SK-MEL-5 (cell line): ENCODE data around the gene AGPAT2. TPM values are rescaled to one million over a fixed set of nuclear protein-coding genes. Genes with fewer than 3 reads are reported as not detected.

Experiments
- DNase-seq: peaks from one replicate; pipeline ENCODE4 v3.0.0-alpha.2; 2016; ENCODE audit warnings: low read depth, low spot score
- in situ Hi-C: cut with HindIII; loops from 2 replicates; pipeline ENCODE4 v1.10.0; 2016; ENCODE audit warnings: low sequenced_read_pairs, high pct_unique_total_duplicates, low pct_unique_long_range_greater_than_20kb
- total RNA-seq: library from RNA; depleted of rRNA; stranded (reverse); fragments of >200 nt; shearing (Covaris generic); gene quantifications from 2 replicates; pipeline ENCODE4 v1.2.3, GENCODE V29; 2014

Gene AGPAT2
- total RNA-seq, 1 experiment from 2014 or later = 52.3 TPM

- peak; percentile 63 for DNase-seq
Observed at GRCh38 chr9:136694163-136694871, 7.1 kb upstream of the AGPAT2 start.

GRCh38 chr9:136693490-136694162, 6.4 kb upstream of the AGPAT2 start:
- no peak for DNase-seq
- in situ Hi-C loops = no loop called here

More at GRCh38 chr9:136694163-136694871, 7.1 kb upstream of the AGPAT2 start:
- in situ Hi-C loops = no loop called here

DNA sequence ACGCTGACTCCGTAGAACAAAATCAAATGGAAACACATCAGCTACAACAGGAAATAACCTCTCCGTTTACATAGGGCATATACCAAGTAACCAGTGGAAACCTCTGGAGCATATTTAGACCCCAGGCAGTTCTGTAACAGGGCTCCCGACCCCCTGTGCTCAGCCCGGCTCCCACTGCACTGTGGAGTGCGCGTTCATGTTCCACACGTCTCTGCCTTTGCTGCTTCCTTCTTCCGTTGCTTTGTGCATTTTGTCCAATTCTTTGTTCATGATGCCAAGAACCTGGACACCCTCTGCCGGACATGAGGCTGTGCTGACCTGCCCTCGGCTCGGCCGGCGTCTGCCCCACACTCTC, 5.9 kb upstream of the AGPAT2 start:
- no peak for DNase-seq
- in situ Hi-C loops = no loop called here

DNA sequence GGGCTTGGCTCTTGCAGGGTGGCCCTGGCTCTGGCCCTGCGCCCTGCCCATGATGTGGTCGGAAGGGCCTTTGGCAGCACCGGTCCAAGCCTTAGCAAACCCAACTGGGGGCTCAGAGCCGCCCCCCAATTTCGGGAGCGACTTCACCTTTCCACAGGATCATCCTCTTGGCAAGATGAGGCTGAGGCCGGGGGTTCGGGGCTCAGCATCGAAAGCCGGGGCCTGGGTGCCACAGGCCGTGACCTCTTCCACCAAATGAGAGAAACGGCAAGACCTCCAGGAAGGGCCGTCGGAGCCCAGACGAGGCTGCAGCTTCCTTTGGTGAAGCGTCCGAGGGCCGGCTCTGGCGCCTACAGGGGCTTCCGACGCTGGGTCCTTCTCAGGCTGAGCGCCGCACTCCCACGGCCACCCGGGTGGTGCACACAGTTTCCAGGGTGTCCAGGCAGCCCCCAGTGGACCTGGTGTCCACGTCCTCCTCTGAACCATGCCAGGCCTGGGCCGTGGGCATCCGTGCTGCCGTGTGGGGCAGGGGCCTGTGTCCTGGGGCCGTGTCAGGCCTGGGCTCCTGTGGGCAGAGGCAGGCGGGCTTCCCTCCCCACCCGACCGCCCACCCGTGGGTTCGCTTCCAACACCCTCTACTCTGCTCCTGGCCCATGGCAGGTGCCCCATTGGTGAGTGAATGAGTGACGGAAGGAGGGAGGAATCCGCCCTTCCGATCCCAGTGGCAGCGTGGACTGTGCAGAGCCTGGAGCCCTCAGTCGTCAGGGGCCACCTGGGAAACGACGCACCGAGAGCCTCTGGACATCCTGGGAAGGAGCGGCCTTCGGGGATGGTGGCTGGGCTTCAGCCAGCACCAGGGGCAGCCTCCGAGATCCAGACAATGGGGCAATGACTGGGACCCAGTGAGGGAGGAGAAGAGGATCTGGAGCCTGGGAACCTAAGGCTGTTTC, 5.2 kb upstream of the AGPAT2 start:
- in situ Hi-C loops = no loop called here
- no peak for DNase-seq

GRCh38 chr9:136691316-136692184, 4.3 kb upstream of the AGPAT2 start:
- DNase-seq = no peak

GRCh38 chr9:136690806-136691261, 3.6 kb upstream of the AGPAT2 start:
- DNase-seq = no peak

More at GRCh38 chr9:136691316-136692184, 4.3 kb upstream of the AGPAT2 start:
- in situ Hi-C loops = no loop called here

GRCh38 chr9:136690104-136690805, 3.0 kb upstream of the AGPAT2 start:
- in situ Hi-C loops = no loop called here
- no peak for DNase-seq

More at GRCh38 chr9:136690806-136691261, 3.6 kb upstream of the AGPAT2 start:
- in situ Hi-C loops = no loop called here

GRCh38 chr9:136689108-136689460, 1.8 kb upstream of the AGPAT2 start:
- no peak for DNase-seq
- in situ Hi-C loops = no loop called here

DNA sequence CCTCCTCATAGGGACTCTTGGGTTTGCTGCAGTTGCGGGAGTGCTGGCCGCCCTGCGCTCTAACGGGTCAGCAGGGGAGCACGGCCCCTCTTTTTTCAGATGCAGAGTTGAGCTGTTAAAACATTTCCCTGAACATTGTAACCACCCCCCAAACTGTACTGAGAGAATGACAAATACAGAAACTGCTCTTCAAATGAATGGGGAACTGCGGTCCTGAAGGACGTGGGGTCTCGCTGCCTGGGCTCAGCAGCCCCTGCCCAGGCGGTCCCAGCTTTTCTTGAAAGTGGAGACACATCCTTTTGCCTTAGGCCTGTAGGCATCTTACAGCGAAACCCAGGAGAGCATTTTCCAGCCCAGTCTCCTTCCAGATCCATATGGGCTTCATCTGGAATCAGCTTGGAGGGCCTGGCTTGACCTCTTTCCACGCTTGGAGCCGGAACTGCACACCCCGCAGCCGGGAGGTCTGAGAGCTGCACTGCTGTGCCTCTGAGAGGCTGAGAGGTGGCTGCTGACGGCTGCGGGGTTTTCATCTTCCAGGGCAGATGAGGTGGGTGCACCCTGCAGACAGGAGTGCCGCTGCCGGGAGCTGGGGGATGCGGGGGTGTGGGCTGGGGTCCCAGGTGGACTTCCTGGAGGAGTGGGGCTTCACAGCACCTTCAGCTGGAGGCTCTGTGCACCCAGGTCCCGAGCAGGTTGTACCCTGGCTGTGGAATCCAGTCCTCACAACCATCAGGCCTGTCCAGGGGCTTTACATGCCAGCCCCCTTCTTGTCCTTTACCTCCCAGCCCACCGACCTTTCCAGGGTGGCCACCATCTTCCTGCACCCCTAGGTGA, 1.2 kb upstream of the AGPAT2 start:
- in situ Hi-C loops = no loop called here
- DNase-seq = no peak

GRCh38 chr9:136687721-136688223, 515 bp upstream of the AGPAT2 start:
- DNase-seq = no peak
- in situ Hi-C loops = no loop called here

DNA sequence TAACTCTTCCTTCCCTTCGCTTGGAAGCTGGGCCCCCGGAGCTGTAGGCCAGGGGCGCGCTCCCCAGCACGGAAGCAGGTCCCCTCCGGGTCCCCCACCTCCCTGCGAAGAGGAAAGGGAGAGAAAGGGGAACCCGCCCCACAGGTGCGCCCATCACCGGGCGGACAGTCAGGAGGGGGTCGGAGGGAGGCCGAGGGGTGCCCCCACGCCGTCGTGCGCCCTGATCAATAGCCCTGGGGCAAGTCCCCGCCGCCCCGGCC, 793 bp downstream of the AGPAT2 start:
- in situ Hi-C loops = no loop called here
- no peak for DNase-seq

- in situ Hi-C loops = no loop called here
- DNase-seq = no peak
Observed at GRCh38 chr9:136685790-136686533, 1.3 kb downstream of the AGPAT2 start.

DNA sequence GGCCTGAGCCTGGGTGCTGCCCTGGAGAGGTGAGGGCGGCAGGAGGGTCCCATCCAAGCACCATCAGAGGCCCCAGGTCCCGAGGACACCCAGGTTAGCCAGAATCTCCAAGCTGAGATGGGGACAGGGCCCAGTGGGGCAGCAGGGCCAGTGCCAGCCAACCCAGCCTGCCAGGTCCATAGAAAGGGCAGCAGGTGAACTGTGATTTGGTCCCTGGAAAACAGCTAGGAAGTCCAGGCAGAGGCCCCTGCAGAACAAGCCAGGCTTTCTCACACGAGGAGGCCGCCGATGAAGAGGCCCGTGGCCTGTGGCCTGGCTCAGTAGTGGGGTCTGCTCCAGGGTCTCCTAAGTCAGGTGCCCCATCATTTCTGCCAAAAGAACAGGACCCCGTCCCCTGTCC, 2.0 kb downstream of the AGPAT2 start:
- no peak for DNase-seq
- in situ Hi-C loops = no loop called here

GRCh38 chr9:136684799-136685198, 2.5 kb downstream of the AGPAT2 start:
- in situ Hi-C loops = no loop called here

GRCh38 chr9:136684339-136684738, 2.9 kb downstream of the AGPAT2 start:
- no peak for DNase-seq
- in situ Hi-C loops = no loop called here

More at GRCh38 chr9:136684799-136685198, 2.5 kb downstream of the AGPAT2 start:
- no peak for DNase-seq
